NCI-H146 (cell line): ENCODE data around the gene UPF3B.
"Not testable (repeated sequence)": the region's sequence is repeated elsewhere in the genome, so short reads cannot be mapped to it uniquely, and the experiment has no call there.

Experiments used
- DNase-seq: peaks from one replicate; lab custom pipeline; 2025; lab: John Stamatoyannopoulos, UW

UPF3B gene

DNA sequence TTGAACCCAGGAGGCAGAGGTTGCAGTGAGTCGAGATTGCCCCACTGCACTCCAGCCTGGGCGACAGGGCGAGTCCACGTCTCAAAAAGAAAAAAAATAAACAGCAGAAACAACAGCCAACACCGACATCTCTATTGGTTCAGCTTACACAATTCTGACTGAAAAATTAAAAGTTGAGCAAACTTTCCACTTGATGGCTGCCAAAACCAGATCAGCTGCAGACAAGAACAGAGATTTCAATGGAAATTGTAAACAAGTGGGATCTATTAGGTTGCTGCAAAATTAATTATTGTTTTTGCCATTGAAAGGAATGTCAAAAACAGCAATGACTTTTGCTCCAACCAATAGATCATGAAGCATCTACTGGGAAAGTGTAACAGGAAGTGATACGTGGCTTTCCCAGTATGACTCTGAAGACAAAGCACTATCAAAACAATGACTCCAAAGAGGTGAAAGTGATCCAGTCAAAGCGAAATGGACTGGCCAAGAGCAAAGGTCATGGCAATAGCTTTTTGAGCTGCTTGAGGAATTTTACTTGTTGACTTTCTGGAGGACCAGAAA lies 26.3 kb downstream of the UPF3B start:
- DNase-seq = no peak

- not testable (repeated sequence) for DNase-seq
These were observed 28.5 kb downstream of the UPF3B start for GRCh38 chrX:119824221-119824620.

DNA sequence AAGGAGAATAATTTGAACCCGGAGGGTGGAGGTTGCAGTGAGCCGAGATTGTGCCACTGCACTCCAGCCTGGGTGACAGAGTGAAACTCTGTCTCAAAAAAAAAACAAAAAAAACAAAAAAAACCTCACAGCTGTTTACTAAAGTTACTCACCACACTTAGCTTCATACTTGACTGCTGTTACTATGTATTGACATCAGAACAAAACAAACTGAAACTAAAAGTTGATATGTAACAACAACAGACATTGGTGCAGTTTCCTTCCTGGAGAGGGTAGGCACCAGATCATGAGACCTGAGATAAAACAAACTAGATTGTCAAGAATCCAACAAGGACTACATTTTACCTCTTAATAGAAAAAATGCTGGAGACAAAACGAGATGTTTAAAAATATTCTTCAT lies 31.1 kb downstream of the UPF3B start:
- DNase-seq = not testable (repeated sequence)

DNA sequence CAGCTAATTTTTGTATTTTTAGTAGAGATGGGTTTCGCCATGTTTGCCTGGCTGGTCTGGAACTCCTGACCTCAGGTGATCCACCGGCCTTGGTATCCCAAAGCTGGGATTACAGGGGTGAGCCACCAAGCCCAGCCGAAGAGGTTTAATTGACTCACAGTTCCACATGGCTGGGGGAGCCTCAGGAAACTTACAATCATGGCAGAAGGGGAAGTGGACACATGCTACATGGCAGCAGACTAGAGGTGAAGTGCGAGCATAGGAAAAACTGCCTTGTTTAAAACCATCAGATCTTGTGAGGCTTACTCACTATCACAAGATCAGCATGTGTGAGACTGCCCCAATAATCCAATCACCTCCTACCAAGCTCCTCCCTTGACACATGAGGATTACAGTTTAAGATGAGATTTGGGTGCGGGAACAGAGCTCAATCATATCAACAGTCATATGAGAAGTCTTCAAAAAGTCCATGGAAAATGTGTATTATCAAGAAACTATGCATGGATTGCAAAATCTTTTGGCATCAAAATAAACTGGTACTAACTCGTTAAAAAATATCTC lies 35.6 kb downstream of the UPF3B start:
- no peak for DNase-seq

DNA sequence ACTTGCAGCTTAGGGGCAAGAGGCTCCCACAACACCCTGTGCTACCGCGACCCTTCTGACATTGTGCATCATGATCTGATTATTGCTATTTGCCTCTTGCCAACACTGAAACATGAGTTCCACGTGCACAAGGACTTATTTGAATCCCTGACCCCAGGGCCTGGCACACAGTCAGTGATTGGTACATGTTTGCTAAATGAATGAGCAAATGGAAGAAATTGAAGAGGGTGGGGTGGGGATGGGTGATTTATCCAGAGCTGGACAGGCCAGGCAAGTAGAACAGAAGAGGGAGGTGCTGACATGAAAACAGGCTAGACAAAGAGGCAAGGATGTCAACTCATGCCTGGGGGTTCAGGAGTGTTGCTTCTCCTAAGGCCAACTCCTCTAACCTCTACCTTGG lies 36.5 kb downstream of the UPF3B start:
- DNase-seq = no peak

- no peak for DNase-seq
These were observed 43.5 kb downstream of the UPF3B start for GRCh38 chrX:119809185-119809666.

- DNase-seq = not testable (repeated sequence)
These were observed 44.3 kb downstream of the UPF3B start for GRCh38 chrX:119808461-119808860.

DNA sequence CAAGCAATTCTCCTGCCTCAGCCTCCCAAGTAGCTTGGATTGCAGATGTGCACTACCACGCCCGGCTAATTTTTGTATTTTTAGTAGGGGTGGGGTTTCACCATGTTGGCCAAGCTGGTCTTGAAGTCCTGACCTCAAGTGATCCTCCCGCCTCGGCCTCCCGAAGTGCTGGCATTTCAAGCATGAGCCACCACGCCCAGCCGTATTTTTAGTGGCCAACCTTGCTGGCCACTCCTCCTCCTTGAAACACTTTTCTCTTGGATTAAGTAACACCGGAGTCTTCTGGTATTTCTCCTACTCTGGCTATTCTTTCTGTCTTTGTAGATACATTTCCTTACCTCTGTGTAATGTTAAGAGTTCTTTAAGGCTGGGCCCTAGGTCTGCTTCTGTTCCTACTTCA lies 50.2 kb downstream of the UPF3B start:
- no peak for DNase-seq

DNA sequence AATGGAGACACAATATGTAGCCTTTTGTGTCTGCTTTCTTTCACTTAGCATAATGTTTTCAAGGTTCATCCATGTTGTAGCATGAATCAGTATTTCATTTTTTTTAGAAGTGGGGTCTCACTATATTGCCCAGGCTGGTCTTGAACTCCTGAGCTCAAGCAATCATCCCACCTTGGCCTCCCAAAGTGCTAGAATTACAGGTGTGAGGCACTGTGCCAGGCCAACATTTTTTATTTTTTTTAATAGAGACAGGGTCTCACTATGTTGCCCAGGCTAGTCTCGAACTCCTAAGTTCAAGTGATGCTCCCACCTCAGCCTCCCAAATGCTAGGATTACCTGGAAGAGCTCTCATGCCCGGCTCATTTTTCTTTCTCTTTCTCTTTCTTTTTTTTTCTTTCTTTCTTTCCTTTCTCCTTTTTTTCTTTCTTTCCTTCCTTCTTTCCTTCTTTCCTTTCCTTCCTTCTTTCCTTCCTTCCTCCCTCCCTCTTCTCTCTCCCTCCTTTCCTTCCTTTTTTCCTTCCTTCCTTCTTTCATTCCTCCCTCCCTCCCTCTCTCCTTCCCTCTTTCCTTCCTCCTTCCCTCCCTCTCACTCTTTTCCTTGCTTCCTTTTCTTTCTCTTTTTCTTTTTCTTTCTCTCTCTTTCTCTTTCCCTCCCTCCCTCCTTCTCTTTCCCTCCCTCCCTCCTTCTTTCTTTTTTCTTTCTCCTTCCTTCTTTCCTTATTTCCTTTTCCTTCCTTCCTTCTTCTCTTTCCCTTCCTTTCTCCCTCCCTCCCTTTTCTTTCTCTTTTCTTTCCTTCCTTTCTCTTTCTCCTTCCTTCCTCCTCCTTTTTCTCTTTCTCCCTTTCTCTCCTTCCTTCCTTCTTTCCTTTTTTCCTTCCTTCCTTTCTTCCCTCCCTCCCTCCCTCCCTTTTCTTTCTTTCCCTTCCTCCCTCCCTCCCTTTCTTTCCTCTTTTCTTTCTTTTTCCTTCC lies 51.2 kb downstream of the UPF3B start:
- DNase-seq = no peak

GRCh38 chrX:119791437-119792231 lies 61.1 kb downstream of the UPF3B start, which contains the start of gene RPL39:
RPL39 (minus strand) TSS chrX:119791630; CDS start chrX:119791576, 54 bp downstream.
- peak; percentile 91 for DNase-seq

GRCh38 chrX:119790977-119791436 lies 61.8 kb downstream of the UPF3B start:
- DNase-seq = peak; percentile 59

GRCh38 chrX:119784747-119785446 lies 67.9 kb downstream of the UPF3B start:
- DNase-seq = peak; percentile 11
